Mesendoderm (in vitro differentiated cells): ENCODE results near the gene SSR1.

ENCODE experiments used
- DNase-seq: peaks from one replicate; pipeline ENCODE4 v3.0.0; 2013
- H2AK5ac ChIP-seq: 2 replicates; pipeline ENCODE4 v1.6.1; 2013; ENCODE audit warnings: low read length, inconsistent platforms
- H2BK120ac ChIP-seq: 2 replicates; pipeline ENCODE4 v1.6.1; 2013; ENCODE audit warnings: low read depth, mild to moderate bottlenecking, low read length, moderate library complexity, mixed read lengths
- H2BK15ac ChIP-seq: replicated peaks from 2 replicates; pipeline ENCODE4 v1.6.1; 2013; ENCODE audit warnings: low read depth, mild to moderate bottlenecking, moderate library complexity
- H2BK5ac ChIP-seq: 2 replicates; pipeline ENCODE4 v1.6.1; 2013; ENCODE audit warnings: low read length, inconsistent platforms
- H3K18ac ChIP-seq: 2 replicates; pipeline ENCODE4 v1.6.1; 2013; ENCODE audit warnings: mild to moderate bottlenecking, low read length, mixed read lengths
- H3K23ac ChIP-seq: one replicate; pipeline ENCODE4 v1.6.1; 2013; ENCODE audit warnings: low read length
- H3K27ac ChIP-seq: 2 replicates; pipeline ENCODE4 v1.5.1; 2013; ENCODE audit warnings: low read depth, mild to moderate bottlenecking, inconsistent platforms, low read length, moderate library complexity
- H3K27me3 ChIP-seq: 2 replicates; pipeline ENCODE4 v1.6.1; 2013; ENCODE audit warnings: low read length, control low read depth, mild to moderate bottlenecking, inconsistent platforms; ENCODE audit not compliant: insufficient read depth, poor library complexity
- H3K36me3 ChIP-seq: 2 replicates; pipeline ENCODE4 v1.6.1; 2013; ENCODE audit warnings: low read length, inconsistent platforms; ENCODE audit not compliant: control insufficient read depth, insufficient read depth
- H3K4ac ChIP-seq: one replicate; pipeline ENCODE4 v1.6.1; 2013; ENCODE audit warnings: low read depth, mild to moderate bottlenecking, low read length, moderate library complexity
- H3K4me1 ChIP-seq: 2 replicates; pipeline ENCODE4 v1.6.1; 2013; ENCODE audit warnings: low read depth, low read length, inconsistent platforms; ENCODE audit not compliant: control insufficient read depth
- H3K4me2 ChIP-seq: 2 replicates; pipeline ENCODE4 v1.6.1; 2013; ENCODE audit warnings: low read length
- H3K4me3 ChIP-seq: 2 replicates; pipeline ENCODE4 v1.5.1; 2013; ENCODE audit warnings: mild to moderate bottlenecking, low read length
- H3K56ac ChIP-seq: one replicate; pipeline ENCODE4 v1.6.1; 2013; ENCODE audit warnings: low read length
- H3K79me1 ChIP-seq: 2 replicates; pipeline ENCODE4 v1.6.1; 2013; ENCODE audit warnings: low read length, inconsistent platforms
- H3K79me2 ChIP-seq: 2 replicates; pipeline ENCODE4 v1.6.1; 2013; ENCODE audit warnings: mild to moderate bottlenecking, low read length; ENCODE audit not compliant: control insufficient read depth, insufficient read depth
- H3K9ac ChIP-seq: 2 replicates; pipeline ENCODE4 v1.6.1; 2013; ENCODE audit warnings: low read length, inconsistent platforms
- H4K5ac ChIP-seq: one replicate; pipeline ENCODE4 v1.6.1; 2013; ENCODE audit warnings: low read length
- H4K8ac ChIP-seq: one replicate; pipeline ENCODE4 v1.6.1; 2013; ENCODE audit warnings: low read depth, mild to moderate bottlenecking, control low read depth, low read length, moderate library complexity
- WGBS: extraction: QIAGEN DNeasy Blood & Tissue Kit; methylation state at CpG from one replicate; pipeline ENCODE4 v1.1.7; 2013; ENCODE audit warnings: low lambda C conversion rate, missing lambda C conversion rate; ENCODE audit not compliant: insufficient coverage; ENCODE audit errors: extremely low coverage; 5-methylcytosine and 5-hydroxymethylcytosine counted together

SSR1 gene

GRCh38 chr6:7230327-7230691 lies 82.7 kb downstream of the SSR1 start:
- WGBS: no CpG with 5 or more reads among the region's 39 CpGs
- Histone ChIP-seq H3K4me2 (no peak overlapping the region), H2AK5ac (no peak overlapping the region), H2BK5ac (no peak overlapping the region), H2BK120ac (no peak overlapping the region), H3K18ac (no peak overlapping the region), H3K27me3 (no peaks in the 10 kb centered on the region), H3K79me1 (no peaks in the 10 kb centered on the region), H3K79me2 (no peaks in the 10 kb centered on the region), H3K56ac (no peak overlapping the region), H3K4me3 (no peak overlapping the region), H3K4me1 (no peaks in the 10 kb centered on the region), H4K8ac (no peak overlapping the region), H3K9ac (no peak overlapping the region), H3K4ac (no peak overlapping the region), H3K36me3 (peaks cover 6% of the 10 kb centered on the region), H4K5ac (no peak overlapping the region), H3K23ac (no peak overlapping the region), H2BK15ac (no peak overlapping the region), H3K27ac (no peak overlapping the region)
- DNase-seq: no peak

- no peak overlapping the region for H2BK5ac ChIP-seq
- no peak overlapping the region for H3K27ac ChIP-seq
- no peak overlapping the region for H3K4me2 ChIP-seq
- H3K27me3 ChIP-seq: no peaks in the 10 kb centered on the region
- H3K79me2 ChIP-seq: no peaks in the 10 kb centered on the region
- no peak overlapping the region for H2BK15ac ChIP-seq
- no peak overlapping the region for H4K8ac ChIP-seq
- no peak overlapping the region for H3K56ac ChIP-seq
- H3K4me3 ChIP-seq: no peak overlapping the region
- no peaks in the 10 kb centered on the region for H3K79me1 ChIP-seq
- no peak overlapping the region for H3K18ac ChIP-seq
- H3K36me3 ChIP-seq: peaks cover 6% of the 10 kb centered on the region
- no peak for DNase-seq
- no CpG with 5 or more reads among the region's 62 CpGs for WGBS
- H3K4me1 ChIP-seq: no peaks in the 10 kb centered on the region
- H2AK5ac ChIP-seq: no peak overlapping the region
- H4K5ac ChIP-seq: no peak overlapping the region
- no peak overlapping the region for H2BK120ac ChIP-seq
- no peak overlapping the region for H3K4ac ChIP-seq
- no peak overlapping the region for H3K9ac ChIP-seq
- H3K23ac ChIP-seq: no peak overlapping the region
Observed at GRCh38 chr6:7229376-7230326, 83.3 kb downstream of the SSR1 start.

GRCh38 chr6:7228662-7229375 lies 84.2 kb downstream of the SSR1 start:
- DNase-seq: no peak
- H2AK5ac ChIP-seq: no peak overlapping the region
- WGBS: no CpG with 5 or more reads among the region's 21 CpGs
- no peak overlapping the region for H3K4me3 ChIP-seq
- no peaks in the 10 kb centered on the region for H3K4me1 ChIP-seq
- H3K27ac ChIP-seq: no peak overlapping the region
- H2BK15ac ChIP-seq: no peak overlapping the region
- no peaks in the 10 kb centered on the region for H3K79me1 ChIP-seq
- no peak overlapping the region for H2BK120ac ChIP-seq
- H3K9ac ChIP-seq: no peak overlapping the region
- H2BK5ac ChIP-seq: no peak overlapping the region
- no peak overlapping the region for H4K5ac ChIP-seq
- H3K27me3 ChIP-seq: no peaks in the 10 kb centered on the region
- no peak overlapping the region for H4K8ac ChIP-seq
- no peak overlapping the region for H3K4ac ChIP-seq
- no peak overlapping the region for H3K56ac ChIP-seq
- H3K79me2 ChIP-seq: no peaks in the 10 kb centered on the region
- no peak overlapping the region for H3K18ac ChIP-seq
- no peak overlapping the region for H3K23ac ChIP-seq
- H3K4me2 ChIP-seq: no peak overlapping the region
- H3K36me3 ChIP-seq: peaks cover 6% of the 10 kb centered on the region

- Histone ChIP-seq H3K79me1 (no peaks in the 10 kb centered on the region), H2BK5ac (no peak overlapping the region), H2BK120ac (no peak overlapping the region), H3K36me3 (peaks cover 4% of the 10 kb centered on the region), H4K8ac (no peak overlapping the region), H3K56ac (no peak overlapping the region), H3K18ac (no peak overlapping the region), H4K5ac (no peak overlapping the region), H3K4me2 (no peak overlapping the region), H3K27ac (no peak overlapping the region), H3K23ac (no peak overlapping the region), H3K4ac (no peak overlapping the region), H3K9ac (no peak overlapping the region), H3K4me1 (no peaks in the 10 kb centered on the region), H2BK15ac (no peak overlapping the region), H3K79me2 (no peaks in the 10 kb centered on the region), H2AK5ac (no peak overlapping the region), H3K4me3 (no peak overlapping the region), H3K27me3 (no peaks in the 10 kb centered on the region)
- WGBS: no CpG with 5 or more reads among the region's 9 CpGs
- no peak for DNase-seq
Observed at GRCh38 chr6:7224731-7225130, 88.3 kb downstream of the SSR1 start.

- Histone ChIP-seq H3K56ac (no peak overlapping the region), H3K9ac (no peak overlapping the region), H3K4me2 (no peak overlapping the region), H4K8ac (no peak overlapping the region), H3K23ac (no peak overlapping the region), H3K4me3 (no peak overlapping the region), H3K18ac (no peak overlapping the region), H3K27me3 (no peaks in the 10 kb centered on the region), H3K4ac (no peak overlapping the region), H3K27ac (no peak overlapping the region), H3K79me1 (no peaks in the 10 kb centered on the region), H4K5ac (no peak overlapping the region), H3K36me3 (peaks cover 4% of the 10 kb centered on the region), H3K79me2 (no peaks in the 10 kb centered on the region), H2BK15ac (no peak overlapping the region), H2BK5ac (no peak overlapping the region), H3K4me1 (peaks cover 11% of the 10 kb centered on the region), H2AK5ac (no peak overlapping the region), H2BK120ac (no peak overlapping the region)
- no peak for DNase-seq
- WGBS: no CpG with 5 or more reads among the region's 5 CpGs
Observed at GRCh38 chr6:7222197-7222596, 90.8 kb downstream of the SSR1 start.
